AG04449 (cell line): ENCODE measurements around the gene DUOX1.

ENCODE experiments used
- CTCF ChIA-PET: fragments of 350-600 bp; formaldehyde crosslinking; extraction: SDS; loops from one replicate; lab custom pipeline; 2021; ENCODE audit warnings: antibody characterized with exemption; lab: Yijun Ruan, JAX
- POLR2A ChIA-PET: fragments of 400-600, 350-600 bp; formaldehyde crosslinking; extraction: SDS; loops from one replicate; lab custom pipeline; 2020; ENCODE audit warnings: antibody characterized with exemption, inconsistent platforms; lab: Yijun Ruan, JAX
- DNase-seq: peaks from one replicate; pipeline ENCODE4 v3.0.0-alpha.2; 2010; ENCODE audit warnings: low read depth, low spot score
- H3K4me3 ChIP-seq: 2 replicates; pipeline ENCODE4 v1.5.1; 2011; ENCODE audit warnings: low read depth, mild to moderate bottlenecking, control low read depth, low read length
- CTCF ChIP-seq: IDR thresholded peaks from one replicate; pipeline ENCODE4 v1.5.1; 2011; ENCODE audit warnings: mild to moderate bottlenecking, moderate library complexity, low read length, control low read depth, inconsistent platforms; ENCODE audit not compliant: insufficient read depth; ENCODE audit errors: missing control alignments

DUOX1 gene

GRCh38 chr15:45143946-45144345 lies 14.2 kb downstream of the DUOX1 start:
- no peak for DNase-seq
- no peak overlapping the region for H3K4me3 ChIP-seq
- CTCF ChIA-PET, result interaction anchor here (1.1 to 1.3 kb wide), 2 partner anchors 19 to 20 kb away, joined by 3 to 5 read pairs; no protein-coding TSS in a partner anchor
- no peak for TF ChIP-seq CTCF
- POLR2A ChIA-PET, result no interaction called here

- no peak for TF ChIP-seq CTCF
- CTCF ChIA-PET, result interaction anchor here (0.9 to 1.0 kb wide), 2 partner anchors 21 to 27 kb away, joined by 3 to 4 read pairs; no protein-coding TSS in a partner anchor
Observed at GRCh38 chr15:45144775-45145174, 15.0 kb downstream of the DUOX1 start.

GRCh38 chr15:45146405-45146804 lies 16.6 kb downstream of the DUOX1 start:
- CTCF ChIA-PET, result interaction anchor here (1.2 to 2.1 kb wide), 4 partner anchors 17 to 28 kb away, joined by 4 to 8 read pairs (median 6); no protein-coding TSS in a partner anchor
- no peak for TF ChIP-seq CTCF
- no peak overlapping the region for H3K4me3 ChIP-seq
- DNase-seq, result no peak
- POLR2A ChIA-PET, result no interaction called here

More at GRCh38 chr15:45144775-45145174, 15.0 kb downstream of the DUOX1 start:
- no peak overlapping the region for H3K4me3 ChIP-seq
- DNase-seq, result no peak
- POLR2A ChIA-PET, result no interaction called here

GRCh38 chr15:45147606-45148005 lies 17.8 kb downstream of the DUOX1 start:
- ChIA-PET POLR2A (no interaction called here), CTCF (interaction anchor here (0.7 to 3.2 kb wide), 4 partner anchors 15 to 29 kb away, joined by 3 to 20 read pairs (median 4); no protein-coding TSS in a partner anchor)
- DNase-seq, result no peak
- TF ChIP-seq CTCF, result no peak
- no peak overlapping the region for H3K4me3 ChIP-seq

GRCh38 chr15:45148076-45149059 lies 18.6 kb downstream of the DUOX1 start:
- CTCF ChIA-PET, result interaction anchor here (0.7 to 3.2 kb wide), 6 partner anchors 14 to 56 kb away, joined by 3 to 20 read pairs (median 8); no protein-coding TSS in a partner anchor
- POLR2A ChIA-PET, result no interaction called here
- H3K4me3 ChIP-seq, result no peak overlapping the region
- DNase-seq, result no peak
- TF ChIP-seq CTCF, result no peak

DNA sequence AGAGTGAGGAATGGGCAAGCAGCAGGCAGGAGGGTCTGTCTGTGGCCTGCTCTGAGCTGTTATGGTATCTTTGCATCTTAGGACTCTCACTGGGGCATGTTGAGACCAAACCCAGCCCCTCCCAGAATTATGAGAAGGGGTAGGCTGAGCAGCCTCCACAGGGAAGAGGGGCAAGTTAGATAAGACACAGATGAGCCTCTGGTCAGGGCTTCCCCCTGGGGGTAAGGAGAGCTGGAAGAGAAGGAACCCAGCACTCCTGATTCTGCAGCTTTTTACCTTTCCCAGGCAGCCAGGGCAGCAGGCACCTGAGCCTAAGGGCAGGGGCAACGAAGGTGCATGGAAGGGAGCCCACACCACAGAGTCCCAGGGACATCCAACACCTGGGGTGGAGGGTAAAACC lies 19.3 kb downstream of the DUOX1 start:
- ChIA-PET POLR2A (no interaction called here), CTCF (interaction anchor here (1.3 to 3.2 kb wide), 6 partner anchors 15 to 56 kb away, joined by 4 to 20 read pairs (median 8); no protein-coding TSS in a partner anchor)
- no peak overlapping the region for H3K4me3 ChIP-seq
- no peak for DNase-seq
- no peak for TF ChIP-seq CTCF
